NCI-H2227 (cell line): ENCODE measurements around the gene MACO1.
"Not testable (repeated sequence)": the region's sequence is repeated elsewhere in the genome, so short reads cannot be mapped to it uniquely, and the experiment has no call there.

Experiments used
- DNase-seq: peaks from one replicate; lab custom pipeline; 2025; ENCODE audit not compliant: unreplicated experiment; lab: John Stamatoyannopoulos, UW

Gene MACO1

GRCh38 chr1:25485536-25486411, 55.1 kb downstream of the MACO1 start:
- no peak for DNase-seq

DNA sequence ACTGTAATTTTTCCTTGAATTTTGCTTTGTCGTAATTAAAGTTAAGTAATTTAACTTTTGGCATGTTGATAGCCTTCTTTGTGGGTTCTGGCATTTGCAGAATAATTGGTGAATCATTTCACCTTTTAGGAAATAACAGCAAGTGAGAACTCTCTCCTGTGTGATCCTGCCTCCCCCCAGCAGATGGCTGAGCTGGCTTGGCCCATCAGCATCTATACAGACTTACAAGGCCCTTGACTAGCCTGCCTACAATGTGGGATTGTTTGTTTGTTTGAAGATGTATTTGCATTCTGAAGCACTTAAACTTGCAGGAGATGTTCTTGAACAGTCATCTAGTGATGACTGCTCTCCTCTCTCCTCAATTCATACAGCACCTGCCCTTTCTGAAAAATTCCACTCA, 55.9 kb downstream of the MACO1 start:
- no peak for DNase-seq

DNA sequence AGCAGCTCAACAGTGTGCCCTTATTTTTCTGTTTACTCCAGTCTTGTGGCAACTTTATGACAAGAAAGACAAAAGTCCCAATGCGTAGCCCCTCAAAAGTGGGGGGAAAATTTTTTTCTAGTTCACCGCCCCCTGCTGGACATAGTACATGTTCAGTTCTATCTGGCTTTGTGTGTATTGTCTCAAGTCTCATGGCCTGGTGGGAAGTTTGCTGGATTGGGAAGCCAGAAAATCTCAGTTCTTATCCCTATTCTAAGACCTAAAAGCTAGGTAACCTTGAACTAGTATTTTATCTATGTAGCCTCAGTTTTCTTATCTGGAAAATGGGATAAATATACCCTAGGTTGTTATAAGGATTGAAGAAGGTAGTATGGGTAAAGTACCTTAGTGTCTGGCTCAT, 56.9 kb downstream of the MACO1 start:
- DNase-seq, result peak; percentile 21

- DNase-seq, result no peak
These were observed 61.6 kb downstream of the MACO1 start for GRCh38 chr1:25492323-25492722.

DNA sequence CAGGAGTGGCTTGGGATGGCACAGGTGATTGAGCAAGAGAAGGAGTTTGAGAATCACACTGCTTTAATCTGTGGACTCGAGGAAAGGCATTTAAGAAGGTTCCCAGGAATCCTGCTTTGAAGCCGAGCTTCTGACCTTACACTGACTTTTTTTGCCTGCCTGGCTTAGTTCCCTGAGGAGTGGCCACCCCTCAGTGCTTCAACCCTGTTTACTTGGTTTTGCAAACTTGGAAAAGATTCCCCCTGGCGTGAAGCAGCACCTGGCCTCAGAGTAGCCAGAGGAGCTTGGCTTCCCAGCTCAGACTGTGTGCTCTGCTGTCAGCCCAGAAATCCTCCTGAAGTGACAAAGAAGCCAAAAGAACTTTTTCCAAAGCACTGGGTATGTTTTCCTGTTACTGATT, 64.3 kb downstream of the MACO1 start:
- no peak for DNase-seq

DNA sequence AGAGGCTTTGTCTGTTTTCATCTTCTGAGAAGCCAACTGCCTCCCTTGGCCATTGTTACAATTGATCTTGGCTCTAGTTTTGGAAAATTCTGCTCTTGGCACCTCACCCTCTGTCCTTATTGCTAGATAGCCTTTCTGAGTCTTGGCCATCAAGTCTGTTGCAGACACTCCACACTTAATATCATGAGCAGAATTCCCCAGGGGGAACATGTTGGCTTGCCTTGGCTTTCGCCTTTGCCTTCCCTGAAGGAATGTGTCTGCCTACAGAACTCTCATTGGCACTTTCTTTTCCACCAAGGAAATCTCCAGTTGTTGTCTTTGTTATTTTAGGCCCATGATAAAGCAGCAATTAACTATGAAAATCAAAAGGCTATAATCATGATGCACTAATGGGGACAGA, 70.0 kb downstream of the MACO1 start:
- no peak for DNase-seq

DNA sequence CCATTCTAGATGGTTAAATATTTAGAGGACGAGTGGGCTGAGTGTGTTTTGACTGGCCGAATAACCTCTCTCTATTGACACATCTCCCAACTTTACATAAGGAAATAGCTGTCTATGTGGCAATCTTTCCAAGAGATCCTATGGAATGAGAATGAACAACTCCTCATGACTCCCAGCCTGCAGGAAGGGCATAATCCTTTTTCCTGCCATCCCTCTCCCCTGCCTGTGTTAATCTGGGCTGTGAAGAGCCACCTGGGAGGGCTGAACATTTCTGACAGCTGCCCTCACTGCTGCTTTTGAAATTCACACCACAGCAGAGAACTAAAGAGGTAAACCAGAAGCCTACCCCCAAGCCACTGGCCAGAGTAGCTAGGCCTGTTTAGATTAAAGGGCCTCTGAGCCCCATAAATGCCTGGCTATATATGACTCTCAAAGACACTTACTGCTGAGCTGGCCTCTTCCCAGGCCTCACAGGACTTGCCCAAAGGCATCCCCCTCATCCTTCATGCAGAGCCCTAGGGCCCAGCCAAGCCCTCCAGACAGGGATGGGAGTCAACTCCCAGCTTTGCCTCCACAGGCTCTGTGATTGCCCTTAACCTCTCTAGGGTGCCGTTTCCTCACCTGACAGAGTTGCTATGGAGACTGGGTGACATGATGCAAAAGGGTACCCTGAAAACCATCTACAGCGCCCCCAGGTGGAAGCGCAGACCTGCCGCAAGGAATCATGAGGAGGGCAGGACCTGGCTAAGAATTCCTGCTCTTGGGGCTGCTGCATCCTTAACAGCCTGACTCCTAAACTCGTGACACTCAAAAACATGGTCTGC, 70.8 kb downstream of the MACO1 start:
- DNase-seq, result no peak

- no peak for DNase-seq
These were observed 72.3 kb downstream of the MACO1 start for GRCh38 chr1:25502957-25503356.

- DNase-seq, result peak; percentile 37
These were observed 73.1 kb downstream of the MACO1 start for GRCh38 chr1:25503551-25504426.

GRCh38 chr1:25504706-25505595, 74.3 kb downstream of the MACO1 start:
- no peak for DNase-seq

DNA sequence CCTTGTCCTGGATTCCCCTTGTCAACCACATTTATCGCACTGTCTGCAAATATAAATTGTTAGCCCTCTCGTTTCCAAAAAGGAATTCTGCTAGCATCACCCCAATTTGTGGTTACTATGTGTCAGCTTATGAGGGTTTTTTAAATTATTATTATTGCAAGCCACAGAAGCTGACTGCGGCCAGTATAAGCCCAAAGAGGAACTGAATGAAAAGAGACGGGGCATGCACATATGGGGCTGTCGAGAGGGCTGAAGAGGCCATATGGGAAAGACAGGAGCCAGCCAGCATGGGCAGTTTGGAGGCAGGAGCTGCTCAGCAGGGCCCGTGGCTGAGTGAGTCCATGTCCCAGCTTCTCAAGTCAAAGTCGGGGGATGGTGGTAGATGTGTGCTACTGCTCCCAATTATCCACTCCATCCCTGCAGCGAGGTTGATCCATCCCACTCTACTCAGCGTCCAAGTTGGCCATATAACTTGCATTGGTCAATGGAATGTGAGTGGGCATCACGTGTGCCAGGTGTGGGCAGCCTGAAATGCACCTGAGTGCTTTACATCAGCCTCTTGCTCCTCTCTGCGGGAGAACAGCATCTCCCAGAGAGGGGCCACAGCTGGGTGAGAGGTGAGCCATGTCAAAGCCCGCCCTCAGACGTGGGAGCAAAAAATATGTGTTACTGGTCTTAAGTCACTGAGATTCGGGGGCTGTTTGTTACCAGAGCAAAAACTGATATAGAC, 75.1 kb downstream of the MACO1 start:
- DNase-seq, result no peak

DNA sequence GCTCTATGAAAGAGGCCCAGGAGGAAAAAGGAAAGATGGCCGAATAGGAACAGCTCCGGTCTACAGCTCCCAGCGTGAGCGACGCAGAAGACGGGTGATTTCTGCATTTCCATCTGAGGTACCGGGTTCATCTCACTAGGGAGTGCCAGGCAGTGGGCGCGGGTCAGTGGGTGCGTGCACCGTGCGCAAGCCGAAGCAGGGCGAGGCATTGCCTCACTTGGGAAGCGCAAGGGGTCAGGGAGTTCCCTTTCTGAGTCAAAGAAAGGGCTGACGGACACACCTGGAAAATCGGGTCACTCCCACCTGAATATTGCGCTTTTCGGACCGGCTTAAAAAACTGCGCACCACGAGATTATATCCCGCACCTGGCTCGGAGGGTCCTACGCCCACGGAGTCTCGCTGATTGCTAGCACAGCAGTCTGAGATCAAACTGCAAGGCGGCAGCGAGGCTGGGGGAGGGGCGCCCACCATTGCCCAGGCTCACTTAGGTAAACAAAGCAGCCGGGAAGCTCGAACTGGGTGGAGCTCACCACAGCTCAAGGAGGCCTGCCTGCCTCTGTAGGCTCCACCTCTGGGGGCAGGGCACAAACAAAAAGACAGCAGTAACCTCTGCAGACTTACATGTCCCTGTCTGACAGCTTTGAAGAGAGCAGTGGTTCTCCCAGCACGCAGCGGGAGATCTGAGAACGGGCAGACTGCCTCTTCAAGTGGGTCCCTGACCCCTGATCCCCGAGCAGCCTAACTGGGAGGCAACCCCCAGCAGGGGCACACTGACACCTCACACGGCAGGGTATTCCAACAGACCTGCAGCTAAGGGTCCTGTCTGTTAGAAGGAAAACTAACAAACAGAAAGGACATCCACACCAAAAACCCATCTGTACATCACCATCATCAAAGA, 76.1 kb downstream of the MACO1 start:
- not testable (repeated sequence) for DNase-seq

DNA sequence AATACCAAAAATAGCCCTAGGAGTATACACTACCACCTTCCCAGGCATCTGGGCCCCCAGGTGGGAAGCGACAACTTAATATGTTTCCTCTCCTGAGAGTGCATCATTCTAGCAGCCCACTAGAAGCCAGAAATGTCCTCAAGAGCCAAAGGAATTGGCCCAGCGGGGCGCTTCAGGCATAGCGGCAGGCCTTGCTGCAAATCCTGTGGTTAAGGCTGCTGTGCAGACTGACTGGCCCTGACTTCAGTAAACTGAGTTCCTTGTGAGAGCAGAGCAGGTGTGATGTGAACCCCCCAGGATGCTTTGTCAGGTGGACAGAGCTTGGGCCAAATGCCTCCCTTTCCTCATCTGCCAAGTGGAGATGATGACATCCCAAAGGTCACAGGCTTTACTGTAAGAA, 83.0 kb downstream of the MACO1 start:
- DNase-seq, result no peak

GRCh38 chr1:25515033-25515432, 84.3 kb downstream of the MACO1 start:
- DNase-seq, result no peak

GRCh38 chr1:25516686-25517085, 86.0 kb downstream of the MACO1 start:
- no peak for DNase-seq

DNA sequence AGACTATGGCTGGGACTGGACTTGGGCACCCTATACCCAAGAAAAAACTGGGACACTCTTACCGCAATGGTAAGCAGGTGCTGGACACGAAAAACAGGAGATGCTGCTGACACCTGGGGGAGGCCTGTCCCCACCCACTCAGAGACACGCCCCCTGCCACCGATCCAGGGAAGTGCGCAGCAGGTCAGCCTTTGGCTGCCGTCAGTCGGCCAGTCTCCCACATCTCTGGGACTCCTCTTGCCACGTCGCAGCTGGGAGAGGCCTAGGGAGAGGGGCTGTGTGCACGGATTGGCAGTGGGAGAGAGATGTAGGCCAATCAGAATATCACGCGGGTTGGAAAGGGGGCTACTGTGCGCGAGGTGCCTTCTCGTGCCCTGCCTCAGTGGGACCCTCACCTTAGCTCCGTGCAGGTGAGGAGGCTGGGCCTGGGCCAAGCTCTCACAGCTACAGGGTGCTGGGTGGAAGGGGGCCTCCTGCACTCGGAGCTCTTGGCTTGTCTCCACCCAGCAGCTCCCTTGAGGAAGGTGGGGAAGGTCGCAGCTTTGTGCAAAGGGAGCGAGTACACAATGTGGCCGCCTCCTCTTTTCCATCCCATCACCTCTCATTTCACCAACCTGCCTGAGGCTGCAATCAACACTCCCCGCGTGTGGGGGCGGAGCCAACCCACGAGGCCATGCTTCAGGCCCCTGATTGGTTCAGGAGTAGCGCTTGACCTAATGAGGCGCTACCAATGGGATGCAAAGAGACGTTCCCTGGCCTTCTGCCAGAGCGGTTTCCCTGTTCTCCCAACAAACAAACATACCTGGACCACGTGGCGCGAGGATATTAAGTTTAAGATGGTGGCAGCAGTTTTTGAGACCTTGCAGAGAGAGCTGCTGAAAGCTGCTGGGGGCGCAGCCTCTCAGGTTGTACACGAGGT, 87.0 kb downstream of the MACO1 start:
- DNase-seq, result no peak

DNA sequence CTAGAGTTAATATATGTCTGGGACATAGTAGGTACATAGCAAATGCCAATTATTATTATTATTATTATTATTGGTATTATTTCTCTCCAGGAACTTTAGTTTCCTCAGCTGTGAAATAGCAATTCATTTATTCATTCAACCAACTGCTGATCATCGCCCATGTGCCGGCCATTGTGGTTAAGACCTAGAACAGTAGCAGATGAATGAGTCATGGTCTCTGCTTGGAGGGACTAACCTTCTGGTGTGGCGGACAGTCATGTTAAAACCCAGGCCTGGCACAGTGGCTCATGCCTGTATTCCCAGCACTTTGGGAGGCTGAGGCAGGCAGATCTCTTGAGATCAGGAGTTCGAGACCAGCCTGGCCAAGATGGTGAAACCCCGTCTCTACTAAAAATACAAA, 88.9 kb downstream of the MACO1 start:
- no peak for DNase-seq
